Subcutaneous abdominal adipose tissue (tissue), 5 donors: Measurements from ENCODE around the gene SRGN.

Experiments used
- H3K27ac ChIP-seq: one replicate; pipeline ENCODE4 v1.7.0; 2013; ENCODE audit warnings: low read depth, mild to moderate bottlenecking, inconsistent platforms, low read length, moderate library complexity
- H3K27me3 ChIP-seq, 5 donors: one replicate each; pipeline ENCODE4 v1.7.0; 2013; ENCODE audit warnings: low read length in 5 of 5, inconsistent platforms in 1 of 5; ENCODE audit not compliant: control insufficient read depth in 5 of 5, insufficient read depth in 4 of 5
- H3K36me3 ChIP-seq, 5 donors: one replicate each; pipeline ENCODE4 v1.7.0; 2013; ENCODE audit warnings: low read length in 5 of 5; ENCODE audit not compliant: control insufficient read depth in 5 of 5, insufficient read depth in 5 of 5
- H3K4me1 ChIP-seq, 5 donors: one replicate each; pipeline ENCODE4 v1.7.0; 2013; ENCODE audit warnings: low read length in 5 of 5, mild to moderate bottlenecking in 3 of 5, moderate library complexity in 1 of 5; ENCODE audit not compliant: control insufficient read depth in 5 of 5, insufficient read depth in 5 of 5
- H3K4me3 ChIP-seq, 5 donors: one replicate each; pipeline ENCODE4 v1.7.0; 2013; ENCODE audit warnings: low read length in 5 of 5, low read depth in 1 of 5
- H3K9ac ChIP-seq, 5 donors: one replicate each; pipeline ENCODE4 v1.7.0; 2013; ENCODE audit warnings: low read length in 5 of 5, mild to moderate bottlenecking in 4 of 5, moderate library complexity in 3 of 5
- H3K9me3 ChIP-seq, 5 donors: one replicate each; pipeline ENCODE4 v1.7.0; 2013; ENCODE audit warnings: low read length in 5 of 5; ENCODE audit not compliant: control insufficient read depth in 5 of 5
- donor health status: healthy.
- donor health status: healthy.
- donor health status: healthy.
- donor health status: healthy.
- donor health status: healthy.

Gene SRGN

GRCh38 chr10:69102440-69102839 lies 14.5 kb downstream of the SRGN start:
- H3K4me1 ChIP-seq: peaks cover 0 to 14% (median 11%) of the 10 kb centered on the region in 5 donors
- H3K9ac ChIP-seq: no peak overlapping the region
- no peak overlapping the region for H3K4me3 ChIP-seq
- no peaks in the 10 kb centered on the region for H3K27me3 ChIP-seq
- no peak overlapping the region for H3K27ac ChIP-seq
- peaks cover 3 to 47% (median 10%) of the 10 kb centered on the region in 5 donors for H3K36me3 ChIP-seq
- H3K9me3 ChIP-seq: no peaks in the 10 kb centered on the region

GRCh38 chr10:69103784-69104183 lies 15.9 kb downstream of the SRGN start:
- H3K36me3 ChIP-seq: peaks cover 3 to 39% (median 8%) of the 10 kb centered on the region in 5 donors
- H3K4me1 ChIP-seq: peaks cover 0 to 11% (median 5%) of the 10 kb centered on the region in 5 donors
- H3K9me3 ChIP-seq: no peaks in the 10 kb centered on the region
- no peaks in the 10 kb centered on the region for H3K27me3 ChIP-seq
- H3K27ac ChIP-seq: no peak overlapping the region
- H3K9ac ChIP-seq: no peak overlapping the region
- no peak overlapping the region for H3K4me3 ChIP-seq

- Histone ChIP-seq H3K9ac (no peak overlapping the region), H3K27ac (no peak overlapping the region), H3K4me3 (no peak overlapping the region), H3K9me3 (no peaks in the 10 kb centered on the region), H3K4me1 (peaks cover 0 to 11% (median 5%) of the 10 kb centered on the region in 5 donors), H3K27me3 (no peaks in the 10 kb centered on the region), H3K36me3 (peaks cover 0 to 27% (median 8%) of the 10 kb centered on the region in 5 donors)
Observed at GRCh38 chr10:69104994-69105790, 17.3 kb downstream of the SRGN start.

GRCh38 chr10:69107176-69107490 lies 19.2 kb downstream of the SRGN start:
- Histone ChIP-seq H3K9me3 (no peaks in the 10 kb centered on the region), H3K4me3 (no peak overlapping the region), H3K4me1 (peaks cover 0 to 6% (median 2%) of the 10 kb centered on the region in 5 donors), H3K36me3 (peaks cover 0 to 19% (median 8%) of the 10 kb centered on the region in 5 donors), H3K9ac (no peak overlapping the region), H3K27me3 (no peaks in the 10 kb centered on the region), H3K27ac (no peak overlapping the region)

GRCh38 chr10:69107699-69108098 lies 19.8 kb downstream of the SRGN start:
- H3K9me3 ChIP-seq: no peaks in the 10 kb centered on the region
- H3K9ac ChIP-seq: no peak overlapping the region
- no peaks in the 10 kb centered on the region for H3K27me3 ChIP-seq
- peaks cover 0 to 15% (median 8%) of the 10 kb centered on the region in 5 donors for H3K36me3 ChIP-seq
- H3K27ac ChIP-seq: no peak overlapping the region
- H3K4me3 ChIP-seq: no peak overlapping the region
- H3K4me1 ChIP-seq: peaks cover 0 to 11% (median 6%) of the 10 kb centered on the region in 5 donors

- H3K27me3 ChIP-seq: no peaks in the 10 kb centered on the region
- no peak overlapping the region for H3K9ac ChIP-seq
- peaks cover under 1 to 15% (median 5%) of the 10 kb centered on the region in 5 donors for H3K4me1 ChIP-seq
- no peak overlapping the region for H3K27ac ChIP-seq
- H3K4me3 ChIP-seq: no peak overlapping the region
- H3K36me3 ChIP-seq: no peaks in the 10 kb centered on the region
- H3K9me3 ChIP-seq: no peaks in the 10 kb centered on the region
Observed at GRCh38 chr10:69119896-69120295, 32.0 kb downstream of the SRGN start.

- H3K27ac ChIP-seq: peak overlapping the region; percentile 98
Observed at GRCh38 chr10:69123306-69123746, 35.4 kb downstream of the SRGN start.

GRCh38 chr10:69123747-69124562 lies 36.1 kb downstream of the SRGN start, which contains the start of gene VPS26A:
TSS of gene VPS26A (plus strand) at chr10:69124178. CDS start at chr10:69124278, 100 bp downstream.
- Histone ChIP-seq H3K9me3 (no peaks in the 10 kb centered on the region), H3K27me3 (no peaks in the 10 kb centered on the region)

More at GRCh38 chr10:69123306-69123746, 35.4 kb downstream of the SRGN start:
- H3K9me3 ChIP-seq: no peaks in the 10 kb centered on the region
- H3K4me1 ChIP-seq: peaks cover 3 to 24% (median 19%) of the 10 kb centered on the region in 5 donors
- peak overlapping the region; percentile 87 to 99 (median 92) for H3K9ac ChIP-seq
- no peaks in the 10 kb centered on the region for H3K36me3 ChIP-seq
- no peaks in the 10 kb centered on the region for H3K27me3 ChIP-seq
- H3K4me3 ChIP-seq: peak overlapping the region; percentile 90 to 99 (median 94)

GRCh38 chr10:69124563-69125268 lies 36.8 kb downstream of the SRGN start:
- Histone ChIP-seq H3K4me1 (peaks cover 3 to 24% (median 20%) of the 10 kb centered on the region in 5 donors), H3K9me3 (no peaks in the 10 kb centered on the region), H3K4me3 (peak overlapping the region; percentile 76 to 94 (median 88)), H3K27ac (peak overlapping the region; percentile 98), H3K27me3 (no peaks in the 10 kb centered on the region), H3K36me3 (no peaks in the 10 kb centered on the region), H3K9ac (peak overlapping the region; percentile 32 to 99 (median 97))

More at GRCh38 chr10:69123747-69124562, 36.1 kb downstream of the SRGN start, which contains the start of gene VPS26A:
- Histone ChIP-seq H3K4me3 (peak within 1 kb of the TSS; percentile 90 to 99 (median 94)), H3K9ac (peak within 1 kb of the TSS; percentile 90 to 99 (median 97)), H3K36me3 (no peaks in the 10 kb centered on the region), H3K4me1 (peaks cover 3 to 24% (median 19%) of the 10 kb centered on the region in 5 donors), H3K27ac (peak within 1 kb of the TSS; percentile 98)
